Limb (tissue), 2 donors: ENCODE results near the gene FAM117A.
"Not testable (repeated sequence)": the region's sequence is repeated elsewhere in the genome, so short reads cannot be mapped to it uniquely, and the experiment has no call there.

Experiments
- DNase-seq, 2 donors: peaks; one replicate each; pipeline ENCODE4 v3.0.0-alpha.2; 2016; ENCODE audit errors: extremely low spot score in 2 of 2

Gene FAM117A

GRCh38 chr17:49677933-49678847, 85.7 kb downstream of the FAM117A start, which contains the start of gene SPOP:
Gene SPOP (minus strand): TSS chr17:49678097. CDS start chr17:49622810, 55,287 bp downstream.
- peak; percentile 99 for DNase-seq

- DNase-seq, result peak; percentile 97 to 98
These were observed 86.6 kb downstream of the FAM117A start for GRCh38 chr17:49677134-49677932.

GRCh38 chr17:49676276-49676868, 87.6 kb downstream of the FAM117A start:
- no peak for DNase-seq

- no peak for DNase-seq
These were observed 89.4 kb downstream of the FAM117A start for GRCh38 chr17:49674507-49674906.

- not testable (repeated sequence) for DNase-seq
These were observed 90.3 kb downstream of the FAM117A start for GRCh38 chr17:49673679-49674078.

GRCh38 chr17:49670641-49671040, 93.3 kb downstream of the FAM117A start:
- DNase-seq, result no peak

GRCh38 chr17:49670002-49670401, 93.9 kb downstream of the FAM117A start:
- no peak for DNase-seq

- no peak for DNase-seq
These were observed 96.1 kb downstream of the FAM117A start for GRCh38 chr17:49667854-49668253.

- DNase-seq, result no peak
These were observed 99.2 kb downstream of the FAM117A start for GRCh38 chr17:49664706-49665211.
